Kidney epithelial cell (primary cell): ENCODE results near the gene BICRAL. TPM values are rescaled to one million over a fixed set of nuclear protein-coding genes. Genes with fewer than 3 reads are reported as not detected.
"Not testable (repeated sequence)": the region's sequence is repeated elsewhere in the genome, so short reads cannot be mapped to it uniquely, and the experiment has no call there.

Experiments
- DNase-seq: peaks from one replicate; pipeline ENCODE4 v3.0.0-alpha.2; 2010; ENCODE audit warnings: low read depth
- H3K27me3 ChIP-seq: 2 replicates; pipeline ENCODE4 v1.6.0; 2011; ENCODE audit warnings: low read length; ENCODE audit not compliant: control insufficient read depth, insufficient read depth
- H3K36me3 ChIP-seq: 2 replicates; pipeline ENCODE4 v1.5.1; 2011; ENCODE audit warnings: low read length; ENCODE audit not compliant: control insufficient read depth, insufficient read depth
- H3K4me3 ChIP-seq: 2 replicates; pipeline ENCODE4 v1.5.1; 2011; ENCODE audit warnings: low read depth, mild to moderate bottlenecking, control low read depth, low read length
- total RNA-seq: library from RNA; depleted of rRNA; stranded (reverse); fragments of >200 nt; gene quantifications from 2 replicates; pipeline ENCODE4 v1.2.3, GENCODE V29; 2015
- TF ChIP-seq, protein P1 (sequence below): IDR thresholded peaks from 2 replicates; pipeline ENCODE4 v1.5.1; 2011; ENCODE audit warnings: mild to moderate bottlenecking, moderate library complexity, low read length, control low read depth, inconsistent platforms; ENCODE audit not compliant: insufficient read depth, poor library complexity, severe bottlenecking

The BICRAL gene
- total RNA-seq, 1 donor from 2014 or later, result 5.2 TPM

DNA sequence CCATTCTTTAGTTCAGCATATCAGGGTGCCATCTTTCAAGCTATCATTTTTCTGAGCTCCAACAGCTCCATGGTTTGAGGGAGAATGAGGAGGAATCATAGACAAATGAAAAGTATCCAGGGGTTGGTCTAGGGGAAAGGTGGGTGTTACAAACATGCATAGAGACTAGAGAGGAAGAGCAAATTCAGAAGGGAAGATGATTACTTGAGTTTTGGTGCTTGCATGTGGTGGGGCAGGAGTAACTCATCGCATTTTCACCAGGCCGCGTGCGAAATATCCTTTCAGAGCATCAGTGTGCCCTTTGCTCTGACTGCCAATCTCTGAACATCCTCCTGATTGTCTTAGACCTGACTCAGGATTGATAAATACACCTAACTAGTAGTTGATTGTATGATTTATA lies 7.7 kb upstream of the BICRAL start:
- TF ChIP-seq, protein P1, sequence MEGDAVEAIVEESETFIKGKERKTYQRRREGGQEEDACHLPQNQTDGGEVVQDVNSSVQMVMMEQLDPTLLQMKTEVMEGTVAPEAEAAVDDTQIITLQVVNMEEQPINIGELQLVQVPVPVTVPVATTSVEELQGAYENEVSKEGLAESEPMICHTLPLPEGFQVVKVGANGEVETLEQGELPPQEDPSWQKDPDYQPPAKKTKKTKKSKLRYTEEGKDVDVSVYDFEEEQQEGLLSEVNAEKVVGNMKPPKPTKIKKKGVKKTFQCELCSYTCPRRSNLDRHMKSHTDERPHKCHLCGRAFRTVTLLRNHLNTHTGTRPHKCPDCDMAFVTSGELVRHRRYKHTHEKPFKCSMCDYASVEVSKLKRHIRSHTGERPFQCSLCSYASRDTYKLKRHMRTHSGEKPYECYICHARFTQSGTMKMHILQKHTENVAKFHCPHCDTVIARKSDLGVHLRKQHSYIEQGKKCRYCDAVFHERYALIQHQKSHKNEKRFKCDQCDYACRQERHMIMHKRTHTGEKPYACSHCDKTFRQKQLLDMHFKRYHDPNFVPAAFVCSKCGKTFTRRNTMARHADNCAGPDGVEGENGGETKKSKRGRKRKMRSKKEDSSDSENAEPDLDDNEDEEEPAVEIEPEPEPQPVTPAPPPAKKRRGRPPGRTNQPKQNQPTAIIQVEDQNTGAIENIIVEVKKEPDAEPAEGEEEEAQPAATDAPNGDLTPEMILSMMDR, result no peak
- DNase-seq, result no peak
- no peaks in the 10 kb centered on the region for H3K36me3 ChIP-seq
- H3K27me3 ChIP-seq, result no peaks in the 10 kb centered on the region
- H3K4me3 ChIP-seq, result no peak overlapping the region

DNA sequence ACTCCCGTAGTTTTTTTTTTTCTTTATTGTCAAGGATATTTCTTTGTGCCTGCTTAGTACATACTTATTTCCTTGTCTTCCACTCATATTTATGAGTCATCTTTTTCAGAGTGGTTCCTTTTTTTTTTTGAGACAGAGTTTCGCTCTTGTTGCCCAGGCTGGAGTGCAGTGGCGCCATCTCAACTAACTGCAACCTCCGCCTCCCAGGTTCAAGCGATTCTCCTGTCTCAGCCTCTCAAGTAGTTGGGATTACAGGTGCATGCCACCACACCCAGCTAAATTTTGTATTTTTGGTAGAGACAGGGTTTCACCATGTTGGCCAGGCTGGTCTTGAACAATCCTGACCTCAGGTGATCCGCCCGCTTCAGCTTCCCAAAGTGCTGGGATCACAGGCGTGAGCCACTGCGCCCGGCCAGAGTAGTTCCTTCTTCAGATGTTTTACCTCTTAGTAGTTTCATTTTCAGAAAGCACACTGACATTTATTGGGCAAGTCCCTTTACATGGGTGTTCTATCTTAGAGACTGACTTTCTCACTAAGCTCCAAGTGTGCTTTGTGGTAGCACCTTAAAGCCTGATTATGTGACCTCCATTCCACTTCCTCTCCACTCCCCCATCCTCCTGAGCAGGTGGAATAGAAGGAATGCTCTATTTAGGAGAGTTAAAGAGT lies 6.9 kb upstream of the BICRAL start:
- DNase-seq, H3K36me3 ChIP-seq: not testable (repeated sequence)

DNA sequence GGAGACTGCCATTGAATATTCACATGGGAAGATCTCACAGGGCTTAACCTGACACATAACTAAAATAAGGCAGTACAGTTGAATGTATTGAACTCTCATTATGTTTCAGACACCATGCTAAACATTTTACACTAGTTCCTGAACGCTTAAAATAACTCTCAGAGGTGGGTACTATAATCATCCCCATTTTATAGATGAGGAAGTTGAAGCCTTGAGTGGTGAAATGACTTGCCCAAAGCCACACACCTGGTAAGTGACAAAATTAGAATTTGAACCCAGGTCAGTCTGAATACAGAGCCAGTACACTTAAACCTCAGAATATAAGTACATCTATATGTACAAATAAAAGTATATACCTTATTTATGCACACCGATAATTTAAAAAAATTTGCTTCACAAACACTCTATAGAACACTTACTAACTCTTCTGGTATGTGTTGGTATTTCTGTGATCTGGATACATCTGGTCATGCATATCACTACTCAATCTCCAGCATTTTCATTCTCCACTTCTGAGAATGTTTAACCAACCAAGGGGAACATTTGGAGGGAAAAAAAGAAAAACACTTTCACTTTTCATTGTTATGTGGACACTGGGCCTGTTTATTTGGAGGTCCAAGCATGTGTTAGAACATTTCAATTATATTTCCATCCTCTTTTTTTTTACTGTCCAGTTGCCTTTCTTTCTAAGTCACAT lies 4.6 kb upstream of the BICRAL start:
- peak; percentile 79 for DNase-seq
- no peaks in the 10 kb centered on the region for H3K27me3 ChIP-seq
- H3K36me3 ChIP-seq, result no peaks in the 10 kb centered on the region
- H3K4me3 ChIP-seq, result no peak overlapping the region
- TF ChIP-seq, protein P1, result no peak

More for the DNA sequence above, 6.9 kb upstream of the BICRAL start:
- not testable (repeated sequence) for H3K27me3 ChIP-seq, H3K4me3 ChIP-seq

DNA sequence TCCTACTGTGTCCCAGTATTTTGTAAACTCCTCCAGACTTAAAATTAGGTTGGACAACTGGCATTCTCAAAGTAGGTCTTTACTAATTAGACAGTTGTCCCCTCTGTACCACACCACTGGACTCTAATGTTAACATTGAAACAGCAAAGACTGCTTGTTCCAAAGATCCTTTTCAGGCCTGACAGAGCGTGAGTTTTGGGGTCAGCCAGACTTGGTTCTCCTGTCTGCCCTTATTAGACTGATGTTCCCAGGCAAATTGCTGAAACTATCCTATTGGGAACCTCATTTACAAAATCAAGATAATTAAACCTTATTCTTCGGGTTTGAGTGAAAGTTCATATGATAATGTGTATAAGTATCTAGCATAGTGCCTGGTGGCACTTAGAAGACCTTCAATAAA lies 3.7 kb upstream of the BICRAL start:
- no peak for DNase-seq
- no peaks in the 10 kb centered on the region for H3K27me3 ChIP-seq
- H3K36me3 ChIP-seq, result no peaks in the 10 kb centered on the region
- TF ChIP-seq, protein P1, result no peak
- H3K4me3 ChIP-seq, result no peak overlapping the region

DNA sequence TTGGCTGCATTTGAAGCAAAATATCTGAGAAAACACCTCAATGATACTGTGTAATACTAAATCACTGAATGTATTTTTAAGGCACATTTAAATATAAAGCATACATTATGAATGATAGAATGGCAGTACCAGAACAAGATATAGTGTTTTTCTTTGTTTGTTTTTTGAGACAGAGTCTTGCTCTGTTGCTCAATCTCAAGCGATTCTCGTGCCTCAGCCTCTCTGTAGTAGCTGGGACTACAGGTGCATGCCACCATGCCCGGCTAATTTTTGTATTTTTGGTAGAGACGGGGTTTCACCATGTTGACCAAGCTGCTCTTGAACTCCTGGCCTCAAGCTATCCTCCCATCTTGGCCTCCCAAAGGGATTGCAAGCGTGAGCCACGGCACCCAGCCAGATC lies 2.3 kb upstream of the BICRAL start:
- no peaks in the 10 kb centered on the region for H3K36me3 ChIP-seq
- no peaks in the 10 kb centered on the region for H3K27me3 ChIP-seq
- TF ChIP-seq, protein P1, result no peak
- H3K4me3 ChIP-seq, result no peak overlapping the region
- DNase-seq, result no peak

DNA sequence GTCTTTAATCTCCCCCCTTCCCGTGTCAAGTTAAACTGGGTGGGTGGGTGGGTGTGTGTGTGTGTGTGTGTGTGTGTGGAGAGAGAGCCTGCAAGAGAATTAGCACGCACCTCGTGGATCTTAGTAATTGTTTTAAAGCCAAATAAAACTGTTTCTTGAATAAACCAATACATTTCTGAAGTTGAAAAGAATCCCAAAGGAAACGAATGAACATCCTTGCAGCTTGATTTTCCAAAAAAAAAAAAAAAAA lies 381 bp upstream of the BICRAL start:
- TF ChIP-seq, protein P1, result no peak
- no peak for DNase-seq
- no peaks in the 10 kb centered on the region for H3K36me3 ChIP-seq
- H3K4me3 ChIP-seq, result peak overlapping the region; percentile 93
- H3K27me3 ChIP-seq, result no peaks in the 10 kb centered on the region
